ENCODE results near the gene DLEU7. TPM values are rescaled to one million over a fixed set of nuclear protein-coding genes. Genes with fewer than 3 reads are reported as not detected.

Gene DLEU7
- total RNA-seq, 1 donor from 2014 or later = 0.08 TPM

- Histone ChIP-seq H3K9me3 (replicated peaks) (no peaks in the 10 kb centered on the region), H3K27me3 (ENCODE audit: low read depth) (no peaks in the 10 kb centered on the region), H3K27ac (replicated peaks) (no peak overlapping the region), H3K4me1 (no peaks in the 10 kb centered on the region), H3K36me3 (no peaks in the 10 kb centered on the region), H3K4me3 (no peak overlapping the region)
- TF ChIP-seq, protein P1, sequence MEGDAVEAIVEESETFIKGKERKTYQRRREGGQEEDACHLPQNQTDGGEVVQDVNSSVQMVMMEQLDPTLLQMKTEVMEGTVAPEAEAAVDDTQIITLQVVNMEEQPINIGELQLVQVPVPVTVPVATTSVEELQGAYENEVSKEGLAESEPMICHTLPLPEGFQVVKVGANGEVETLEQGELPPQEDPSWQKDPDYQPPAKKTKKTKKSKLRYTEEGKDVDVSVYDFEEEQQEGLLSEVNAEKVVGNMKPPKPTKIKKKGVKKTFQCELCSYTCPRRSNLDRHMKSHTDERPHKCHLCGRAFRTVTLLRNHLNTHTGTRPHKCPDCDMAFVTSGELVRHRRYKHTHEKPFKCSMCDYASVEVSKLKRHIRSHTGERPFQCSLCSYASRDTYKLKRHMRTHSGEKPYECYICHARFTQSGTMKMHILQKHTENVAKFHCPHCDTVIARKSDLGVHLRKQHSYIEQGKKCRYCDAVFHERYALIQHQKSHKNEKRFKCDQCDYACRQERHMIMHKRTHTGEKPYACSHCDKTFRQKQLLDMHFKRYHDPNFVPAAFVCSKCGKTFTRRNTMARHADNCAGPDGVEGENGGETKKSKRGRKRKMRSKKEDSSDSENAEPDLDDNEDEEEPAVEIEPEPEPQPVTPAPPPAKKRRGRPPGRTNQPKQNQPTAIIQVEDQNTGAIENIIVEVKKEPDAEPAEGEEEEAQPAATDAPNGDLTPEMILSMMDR (IDR thresholded peaks at IDR 0.05; ENCODE audit: borderline replicate concordance) = no peak
- no peak for DNase-seq
- intact Hi-C loops (cut with micrococcal nuclease) = no loop called here
Measured at GRCh38 chr13:50873467-50873866, 30.0 kb upstream of the DLEU7 start.

DNA sequence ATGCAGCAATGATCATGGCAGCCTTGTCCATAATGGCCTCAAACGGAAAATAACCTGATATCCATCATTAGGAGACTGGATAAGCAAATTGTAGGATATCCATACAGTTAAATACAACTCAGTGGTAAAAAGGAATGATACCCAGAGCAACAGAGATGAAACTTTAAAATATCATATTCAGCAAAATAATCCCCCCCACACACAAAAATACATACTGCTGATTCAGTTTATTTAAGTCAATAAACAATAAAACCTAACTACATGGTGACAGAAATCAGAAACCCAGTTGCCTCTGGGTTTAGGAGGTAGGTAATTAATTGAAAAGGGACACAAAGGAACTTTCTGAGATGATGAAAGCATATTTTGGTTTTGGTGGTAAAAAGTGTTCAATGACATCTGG is 27.9 kb upstream of the DLEU7 start:
- DNase-seq = no peak
- no peak overlapping the region for H3K4me3 ChIP-seq
- no peaks in the 10 kb centered on the region for H3K36me3 ChIP-seq
- intact Hi-C loops (cut with micrococcal nuclease) = no loop called here
- H3K27ac ChIP-seq (replicated peaks) = no peak overlapping the region
- no peaks in the 10 kb centered on the region for H3K9me3 ChIP-seq (replicated peaks)
- no peaks in the 10 kb centered on the region for H3K4me1 ChIP-seq
- TF ChIP-seq, protein P1 (IDR thresholded peaks at IDR 0.05; ENCODE audit: borderline replicate concordance) = no peak
- no peaks in the 10 kb centered on the region for H3K27me3 ChIP-seq (ENCODE audit: low read depth)

GRCh38 chr13:50867637-50867945 is 24.1 kb upstream of the DLEU7 start:
- Histone ChIP-seq H3K27me3 (ENCODE audit: low read depth) (no peaks in the 10 kb centered on the region), H3K4me3 (no peak overlapping the region), H3K4me1 (no peaks in the 10 kb centered on the region), H3K27ac (replicated peaks) (no peak overlapping the region), H3K9me3 (replicated peaks) (peaks cover 2% of the 10 kb centered on the region), H3K36me3 (no peaks in the 10 kb centered on the region)
- intact Hi-C loops (cut with micrococcal nuclease) = no loop called here
- no peak for DNase-seq
- TF ChIP-seq, protein P1 (IDR thresholded peaks at IDR 0.05; ENCODE audit: borderline replicate concordance) = no peak

DNA sequence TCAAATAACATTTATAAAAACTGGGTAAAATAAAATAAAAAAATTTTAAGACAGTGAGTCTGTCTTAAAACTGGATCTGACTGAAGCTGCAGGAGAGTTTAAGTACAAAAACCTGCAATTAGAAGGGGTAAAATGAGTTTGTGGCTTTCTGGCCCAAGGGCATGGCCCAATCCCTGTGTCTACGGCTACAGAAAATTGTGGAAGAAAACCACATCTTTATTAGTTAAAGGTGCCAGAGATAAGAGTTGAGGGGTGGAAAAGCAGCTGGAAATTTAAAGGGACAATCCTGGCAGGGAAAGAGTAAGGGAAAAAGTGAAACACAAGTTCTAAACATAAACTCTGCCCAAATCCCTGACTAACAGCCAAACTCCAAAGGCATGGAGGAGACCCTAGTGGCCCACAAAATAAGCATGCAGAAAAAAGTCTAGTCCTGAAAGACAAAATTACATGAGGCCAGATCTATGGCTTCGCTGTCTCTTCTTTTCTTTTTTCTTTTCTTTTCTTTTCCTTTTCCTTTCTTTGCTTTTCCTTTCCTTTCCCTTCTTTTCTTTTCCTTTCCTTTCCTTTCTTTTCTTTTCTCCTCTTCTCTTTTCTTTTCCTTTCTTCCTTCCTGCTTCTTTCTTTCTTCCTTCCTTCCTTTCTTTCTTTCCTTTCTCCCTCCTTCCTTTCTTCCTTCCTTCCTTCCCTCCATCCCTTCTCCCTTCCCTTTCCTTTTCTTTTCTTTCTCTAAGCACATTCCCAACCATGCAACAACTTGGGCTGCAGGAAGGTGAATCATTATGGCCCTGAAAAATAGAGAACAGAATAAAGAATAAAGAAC is 23.5 kb upstream of the DLEU7 start:
- intact Hi-C loops (cut with micrococcal nuclease) = no loop called here
- no peak for DNase-seq
- H3K36me3 ChIP-seq = no peaks in the 10 kb centered on the region
- H3K4me1 ChIP-seq = no peaks in the 10 kb centered on the region
- H3K4me3 ChIP-seq = no peak overlapping the region
- peaks cover 7% of the 10 kb centered on the region for H3K9me3 ChIP-seq (replicated peaks)
- no peaks in the 10 kb centered on the region for H3K27me3 ChIP-seq (ENCODE audit: low read depth)
- H3K27ac ChIP-seq (replicated peaks) = no peak overlapping the region
- TF ChIP-seq, protein P1 (IDR thresholded peaks at IDR 0.05; ENCODE audit: borderline replicate concordance) = no peak

GRCh38 chr13:50864492-50864891 is 21.0 kb upstream of the DLEU7 start:
- DNase-seq = no peak
- TF ChIP-seq, protein P1 (IDR thresholded peaks at IDR 0.05; ENCODE audit: borderline replicate concordance) = no peak
- H3K27me3 ChIP-seq (ENCODE audit: low read depth) = no peaks in the 10 kb centered on the region
- intact Hi-C loops (cut with micrococcal nuclease) = no loop called here
- no peaks in the 10 kb centered on the region for H3K4me1 ChIP-seq
- H3K27ac ChIP-seq (replicated peaks) = no peak overlapping the region
- H3K36me3 ChIP-seq = no peaks in the 10 kb centered on the region
- peaks cover 28% of the 10 kb centered on the region for H3K9me3 ChIP-seq (replicated peaks)
- no peak overlapping the region for H3K4me3 ChIP-seq
